ENCODE results near the gene KDM5A.
"Not testable (repeated sequence)": the region's sequence is repeated elsewhere in the genome, so short reads cannot be mapped to it uniquely, and the experiment has no call there.

The KDM5A gene

GRCh38 chr12:401235-402028 is 12.3 kb upstream of the KDM5A start, which contains the start of gene CCDC77:
Gene CCDC77, plus strand, starts transcription at chr12:401644. Its CDS starts 7,740 bp downstream, at chr12:409384.
- peak; percentile 96 for DNase-seq (ENCODE audit: extremely low spot score)

DNA sequence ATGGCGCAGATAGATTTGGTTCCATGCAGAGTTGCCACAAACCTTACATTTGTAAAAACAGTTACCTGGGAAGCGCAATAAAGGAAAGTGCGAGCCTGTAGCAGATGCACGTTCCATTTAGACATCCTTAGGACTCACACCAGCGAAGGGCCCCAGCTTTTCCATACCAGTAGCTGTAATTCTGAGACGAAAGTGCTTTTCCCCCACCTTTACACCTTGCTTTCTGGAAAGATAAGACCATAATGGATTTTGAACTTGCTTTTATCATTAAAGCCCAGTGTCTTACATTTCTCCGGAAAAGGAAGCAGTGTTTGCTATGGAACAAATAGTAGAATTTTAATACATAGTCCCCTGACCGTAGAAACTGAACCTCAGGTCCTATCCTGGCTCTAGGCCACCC is 11.7 kb upstream of the KDM5A start:
- ChIA-PET POLR2A (interaction anchor here (0.6 kb wide), 2 partner anchors 11 to 12 kb away, joined by 3 to 5 read pairs; partner anchors contain the start of gene KDM5A), CTCF (interaction anchor here (0.8 to 2.6 kb wide), 7 partner anchors 10 to 147 kb away, joined by 3 to 13 read pairs (median 4); partner anchors contain the start of gene KDM5A)
- TF ChIP-seq, protein P1, sequence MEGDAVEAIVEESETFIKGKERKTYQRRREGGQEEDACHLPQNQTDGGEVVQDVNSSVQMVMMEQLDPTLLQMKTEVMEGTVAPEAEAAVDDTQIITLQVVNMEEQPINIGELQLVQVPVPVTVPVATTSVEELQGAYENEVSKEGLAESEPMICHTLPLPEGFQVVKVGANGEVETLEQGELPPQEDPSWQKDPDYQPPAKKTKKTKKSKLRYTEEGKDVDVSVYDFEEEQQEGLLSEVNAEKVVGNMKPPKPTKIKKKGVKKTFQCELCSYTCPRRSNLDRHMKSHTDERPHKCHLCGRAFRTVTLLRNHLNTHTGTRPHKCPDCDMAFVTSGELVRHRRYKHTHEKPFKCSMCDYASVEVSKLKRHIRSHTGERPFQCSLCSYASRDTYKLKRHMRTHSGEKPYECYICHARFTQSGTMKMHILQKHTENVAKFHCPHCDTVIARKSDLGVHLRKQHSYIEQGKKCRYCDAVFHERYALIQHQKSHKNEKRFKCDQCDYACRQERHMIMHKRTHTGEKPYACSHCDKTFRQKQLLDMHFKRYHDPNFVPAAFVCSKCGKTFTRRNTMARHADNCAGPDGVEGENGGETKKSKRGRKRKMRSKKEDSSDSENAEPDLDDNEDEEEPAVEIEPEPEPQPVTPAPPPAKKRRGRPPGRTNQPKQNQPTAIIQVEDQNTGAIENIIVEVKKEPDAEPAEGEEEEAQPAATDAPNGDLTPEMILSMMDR (IDR thresholded peaks at IDR 0.05; ENCODE audit: control extremely low read depth, extremely low read depth, low read depth, missing control alignments) = no peak
- DNase-seq (ENCODE audit: extremely low spot score) = no peak

More at GRCh38 chr12:401235-402028, 12.3 kb upstream of the KDM5A start, which contains the start of gene CCDC77:
- TF ChIP-seq, protein P1 (IDR thresholded peaks at IDR 0.05; ENCODE audit: control extremely low read depth, extremely low read depth, low read depth, missing control alignments) = no peak
- ChIA-PET POLR2A (interaction anchor here (0.6 kb wide), 3 partner anchors 11 to 12 kb away, joined by 3 to 6 read pairs (median 5); partner anchors contain the start of gene KDM5A), CTCF (interaction anchor here (0.8 to 2.6 kb wide), 9 partner anchors 10 to 146 kb away, joined by 3 to 13 read pairs (median 4); partner anchors contain the start of gene KDM5A)

DNA sequence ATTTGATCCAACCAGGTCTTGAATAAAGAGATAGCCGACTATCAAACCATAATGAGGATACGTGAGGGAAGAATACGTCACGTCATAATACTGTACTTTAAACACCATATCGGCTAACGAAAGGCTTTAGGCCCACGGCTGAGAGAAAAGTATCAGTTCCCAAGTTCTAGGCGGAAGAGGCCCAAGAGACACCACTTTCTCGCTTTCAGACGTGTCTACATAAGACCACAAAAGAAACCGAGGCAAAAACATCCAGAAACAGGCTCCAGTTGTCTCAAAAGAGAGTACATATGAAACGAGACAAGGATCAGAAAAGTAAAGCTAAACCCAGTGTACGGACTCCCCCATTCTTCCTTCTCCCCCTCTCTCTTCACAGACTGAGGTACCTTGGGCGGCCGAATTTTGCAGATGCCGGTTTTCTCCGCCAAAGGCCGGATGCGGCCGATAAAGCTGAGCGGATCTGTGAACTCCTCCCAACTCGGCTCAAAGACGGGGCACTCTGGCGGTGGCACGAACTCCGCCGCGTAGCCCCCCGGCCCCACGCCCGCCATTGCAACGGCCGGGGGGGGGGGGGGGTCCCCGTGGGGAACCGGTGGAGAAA is 479 bp downstream of the KDM5A start:
- TF ChIP-seq, protein P1 (IDR thresholded peaks at IDR 0.05; ENCODE audit: control extremely low read depth, extremely low read depth, low read depth, missing control alignments) = no peak
- DNase-seq (ENCODE audit: extremely low spot score) = peak; percentile 26
- ChIA-PET POLR2A (interaction anchor here (0.6 to 0.8 kb wide), 3 partner anchors 12 to 1200 kb away, joined by 3 to 6 read pairs (median 5); no protein-coding TSS in a partner anchor), CTCF (interaction anchor here (1.1 to 1.6 kb wide), 2 partner anchors 11 to 13 kb away, joined by 3 read pairs; partner anchors contain the start of gene CCDC77)

GRCh38 chr12:388012-388411 is 1.1 kb downstream of the KDM5A start:
- TF ChIP-seq, protein P1 (IDR thresholded peaks at IDR 0.05; ENCODE audit: control extremely low read depth, extremely low read depth, low read depth, missing control alignments) = no peak
- POLR2A ChIA-PET = no interaction called here
- CTCF ChIA-PET = no interaction called here
- no peak for DNase-seq (ENCODE audit: extremely low spot score)

DNA sequence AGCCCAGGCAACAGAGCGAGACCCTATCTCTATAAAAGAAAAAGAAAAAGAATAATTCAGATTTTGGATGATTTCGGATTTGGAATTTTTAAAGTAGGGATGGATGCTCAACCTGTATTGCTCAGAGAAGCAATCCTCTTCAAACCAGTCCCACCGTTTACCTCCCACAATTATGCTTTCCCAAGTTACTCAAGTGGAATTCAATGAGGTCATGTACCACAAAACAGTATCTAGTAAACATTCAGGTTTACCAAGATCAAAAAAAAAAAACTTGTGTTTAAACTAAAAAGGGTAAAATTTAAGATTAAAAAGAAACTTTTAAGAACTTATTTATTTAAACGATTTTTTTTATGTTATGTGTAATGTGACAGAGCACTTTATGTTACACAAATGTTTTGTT is 2.5 kb downstream of the KDM5A start:
- DNase-seq (ENCODE audit: extremely low spot score) = no peak
- TF ChIP-seq, protein P1 (IDR thresholded peaks at IDR 0.05; ENCODE audit: control extremely low read depth, extremely low read depth, low read depth, missing control alignments) = no peak
- CTCF ChIA-PET = no interaction called here
- POLR2A ChIA-PET = no interaction called here

GRCh38 chr12:370739-371485 is 18.2 kb downstream of the KDM5A start:
- POLR2A ChIA-PET; DNase-seq (ENCODE audit: extremely low spot score); CTCF ChIA-PET: not testable (repeated sequence)
